Measurements from ENCODE around the gene TEAD2.
"Not testable (repeated sequence)": the region's sequence is repeated elsewhere in the genome, so short reads cannot be mapped to it uniquely, and the experiment has no call there.

The TEAD2 gene

DNA sequence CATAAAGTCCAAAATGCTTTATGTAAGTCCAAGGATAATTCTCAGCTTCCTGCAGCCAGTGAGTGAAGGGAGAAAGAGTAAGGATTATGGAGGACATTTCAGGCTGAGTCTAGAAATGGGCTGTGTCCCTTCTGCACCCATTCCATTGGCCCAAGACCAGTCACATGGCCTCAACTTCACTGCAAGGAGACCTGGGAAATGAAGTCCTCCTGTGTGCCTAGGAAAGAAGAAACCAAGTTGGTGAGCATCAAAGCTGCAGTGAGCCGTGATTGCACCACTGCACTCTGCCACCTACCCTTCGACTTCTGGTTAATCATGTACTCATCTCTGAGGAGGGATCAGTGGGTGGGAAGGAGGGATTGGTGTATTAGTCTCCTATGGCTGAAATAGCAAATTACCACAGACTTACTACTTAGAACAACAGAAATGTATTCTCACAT is 30.6 kb downstream of the TEAD2 start:
- peak in 1 of 14 donors; percentile 7 for DNase-seq

DNA sequence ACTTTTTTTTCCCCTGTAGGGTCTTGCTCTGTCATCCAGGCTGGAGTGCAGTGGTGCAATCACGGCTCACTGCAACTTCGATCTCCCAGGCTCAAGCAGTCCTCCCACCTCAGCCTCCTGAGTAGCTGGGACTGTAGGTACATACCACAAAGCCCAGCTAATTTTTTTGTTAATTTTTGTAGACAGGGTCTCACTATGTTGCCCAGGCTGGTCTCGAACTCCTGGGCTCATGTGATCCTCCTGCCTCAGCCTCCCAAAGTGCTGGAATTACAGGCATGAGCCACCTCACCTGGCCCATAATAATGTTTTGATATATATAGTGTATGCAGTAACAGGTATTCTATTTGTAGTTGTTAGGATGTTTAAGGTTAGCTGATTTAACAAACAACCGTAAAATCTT is 31.0 kb downstream of the TEAD2 start:
- DNase-seq, result not testable (repeated sequence)

GRCh38 chr19:49328741-49329140 is 33.5 kb downstream of the TEAD2 start:
- no peak for DNase-seq

GRCh38 chr19:49327878-49328544 is 34.2 kb downstream of the TEAD2 start:
- DNase-seq, result no peak

DNA sequence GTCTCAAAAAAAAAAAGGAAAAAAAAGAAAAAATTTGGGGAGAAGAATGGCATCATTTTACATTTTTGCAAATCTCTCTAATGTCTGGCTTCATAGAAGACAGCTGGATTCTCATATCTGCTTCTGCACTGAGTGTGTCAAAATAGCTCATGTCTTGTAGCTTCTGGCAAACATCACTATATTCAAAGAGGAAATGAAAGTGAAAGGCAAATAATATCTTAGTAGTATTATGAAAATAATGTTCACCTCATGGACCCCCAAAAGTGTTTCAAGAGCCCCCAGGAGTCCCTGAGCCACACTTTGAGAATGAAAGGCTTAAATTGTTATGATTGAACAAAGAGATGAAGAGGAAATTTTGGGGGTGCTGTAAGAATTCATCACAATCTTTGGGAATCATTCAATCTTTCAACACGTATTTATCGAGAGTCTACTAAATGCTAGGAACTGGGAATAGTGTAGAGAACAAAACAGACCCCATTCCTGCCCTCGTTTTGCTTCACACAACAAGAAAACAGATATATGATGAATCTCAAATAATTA is 36.0 kb downstream of the TEAD2 start:
- no peak for DNase-seq

DNA sequence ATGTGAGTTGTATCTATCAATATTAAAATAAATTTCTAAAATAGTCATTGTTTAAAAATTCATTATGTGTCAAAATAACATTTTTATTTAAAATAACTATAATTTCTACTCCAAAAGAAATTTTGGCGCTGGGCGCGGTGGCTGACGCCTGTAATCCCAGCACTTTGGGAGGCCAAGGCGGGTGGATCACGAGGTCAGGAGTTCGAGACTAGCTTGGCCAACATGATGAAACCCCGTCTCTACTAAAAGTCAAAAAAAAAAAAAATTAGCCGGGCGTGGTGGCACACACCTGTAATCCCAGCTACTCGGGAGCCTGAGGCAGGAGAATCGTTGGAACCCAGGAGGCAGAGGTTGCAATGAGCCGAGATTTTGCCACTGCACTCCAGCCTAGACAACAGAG is 36.5 kb downstream of the TEAD2 start:
- not testable (repeated sequence) for DNase-seq

GRCh38 chr19:49324801-49325576 is 37.2 kb downstream of the TEAD2 start, which contains the start of gene SLC6A16:
Gene SLC6A16 (minus strand): TSS chr19:49325191. CDS start chr19:49311347, 13,844 bp downstream.
- DNase-seq, result no peak

- DNase-seq, result no peak
These were observed 43.9 kb downstream of the TEAD2 start for GRCh38 chr19:49318296-49318695.

- DNase-seq, result no peak
These were observed 45.9 kb downstream of the TEAD2 start for GRCh38 chr19:49316284-49316683.

- DNase-seq, result no peak
These were observed 47.1 kb downstream of the TEAD2 start for GRCh38 chr19:49315111-49315510.

DNA sequence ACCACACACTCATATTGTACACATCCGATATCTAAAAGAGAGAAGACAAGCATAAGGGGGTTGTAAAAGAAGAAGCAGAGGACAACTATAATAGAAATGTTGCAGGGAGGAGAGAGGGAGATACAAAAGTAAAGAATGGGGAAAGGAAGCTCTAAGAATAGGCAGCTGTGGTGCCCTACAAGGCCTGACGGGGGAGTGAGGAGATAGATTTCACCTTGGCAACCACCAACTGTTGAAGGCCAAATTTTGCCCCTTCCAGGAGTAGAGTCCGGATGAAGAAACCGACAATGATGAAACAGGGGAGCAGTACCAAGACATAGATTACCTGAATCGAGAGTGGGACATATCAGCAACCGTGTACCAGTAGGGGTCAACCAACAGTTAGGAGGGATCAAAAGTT is 53.1 kb downstream of the TEAD2 start:
- no peak for DNase-seq

- DNase-seq, result not testable (repeated sequence)
These were observed 55.5 kb downstream of the TEAD2 start for GRCh38 chr19:49306734-49307133.

DNA sequence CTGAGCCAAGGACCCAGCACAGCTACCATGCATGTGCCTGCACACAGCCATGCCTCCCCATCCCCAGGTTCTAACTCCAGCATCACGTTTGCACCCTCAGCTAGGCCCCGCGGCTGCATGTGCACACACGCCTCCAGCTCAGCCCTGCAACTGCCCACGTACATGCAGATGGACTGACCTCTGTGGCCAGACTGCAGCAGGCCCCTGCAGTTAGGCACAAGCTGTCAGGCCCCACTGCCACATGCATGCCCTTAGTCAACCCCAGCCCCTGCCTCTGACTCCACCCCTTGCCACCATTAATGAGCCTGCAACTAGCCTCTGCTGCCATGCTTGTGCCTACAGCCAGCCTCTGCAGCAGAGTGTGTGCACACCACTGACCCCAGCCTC is 60.4 kb downstream of the TEAD2 start:
- no peak for DNase-seq

GRCh38 chr19:49301165-49301865 is 60.9 kb downstream of the TEAD2 start:
- DNase-seq, result peak in 9 of 14 donors; percentile 2 to 71 (median 11)

GRCh38 chr19:49298653-49299052 is 63.6 kb downstream of the TEAD2 start:
- not testable (repeated sequence) for DNase-seq

DNA sequence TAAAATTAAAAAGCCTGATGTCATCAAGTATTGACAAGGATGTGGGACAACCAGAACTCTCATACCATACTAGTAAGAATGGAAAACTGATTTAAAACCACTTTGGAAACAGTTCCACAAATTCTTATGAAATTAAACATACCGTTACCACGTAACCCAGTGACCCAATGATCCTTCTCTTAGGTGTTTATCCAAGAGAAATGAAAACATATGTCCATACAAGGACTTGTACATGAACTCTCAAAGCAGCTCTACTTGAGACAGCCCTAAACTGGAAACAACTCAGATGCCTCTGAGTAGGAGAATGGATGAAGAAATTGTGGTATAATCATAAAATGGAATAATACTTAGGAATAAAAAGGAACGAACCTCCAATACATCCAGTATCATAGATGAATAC is 64.8 kb downstream of the TEAD2 start:
- DNase-seq, result no peak

- no peak for DNase-seq
These were observed 66.9 kb downstream of the TEAD2 start for GRCh38 chr19:49295208-49295880.

DNA sequence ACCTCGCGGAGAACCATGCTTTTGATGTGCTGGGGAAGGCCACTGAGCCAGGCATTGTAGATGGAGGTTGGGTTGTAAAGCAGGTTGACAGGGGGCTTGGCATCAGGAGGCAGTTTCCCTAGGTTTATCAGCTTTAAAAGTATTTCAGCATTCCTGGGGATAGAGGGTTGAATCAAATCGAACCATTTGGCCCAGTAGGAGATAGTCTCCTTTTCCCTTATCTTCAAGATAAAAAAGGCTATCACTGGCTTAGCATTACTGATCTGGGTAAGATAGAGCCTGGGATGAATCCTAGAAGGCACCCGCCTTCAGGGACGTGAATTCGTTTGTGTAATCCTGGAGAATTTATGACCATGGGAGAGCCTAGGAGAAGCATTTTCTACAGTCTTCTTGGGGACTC is 67.8 kb downstream of the TEAD2 start:
- no peak for DNase-seq
